Limb (tissue), 2 donors: ENCODE results near the gene DNAH1.
A peak's percentile ranks its signal among the peaks of the same experiment; 100 is the strongest.
"Not testable (repeated sequence)": the region's sequence is repeated elsewhere in the genome, so short reads cannot be mapped to it uniquely, and the experiment has no call there.

Source experiments
- DNase-seq, 2 donors: peaks; one replicate each; pipeline ENCODE4 v3.0.0-alpha.2; 2016; ENCODE audit errors: extremely low spot score in 2 of 2

The DNAH1 gene

DNA sequence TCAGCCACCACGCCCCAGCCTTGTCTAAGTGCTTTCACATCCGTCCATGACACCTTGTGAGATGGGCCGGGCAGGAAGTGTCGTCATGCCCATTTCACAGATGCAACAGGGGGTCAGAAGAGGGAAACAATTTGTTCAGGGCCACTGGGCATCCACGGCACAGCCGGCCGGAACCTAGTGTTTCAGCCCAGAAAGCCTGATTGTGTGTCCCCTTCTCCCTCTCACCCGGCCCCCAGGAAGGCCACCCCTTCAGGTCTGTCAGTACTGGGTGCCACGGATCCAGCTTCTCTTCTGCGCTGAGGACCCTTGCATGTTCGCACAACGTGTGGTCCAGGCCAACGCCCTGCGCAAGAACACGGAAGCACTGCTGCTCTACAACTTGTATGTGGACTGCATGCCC lies 15.8 kb downstream of the DNAH1 start:
- DNase-seq = no peak

DNA sequence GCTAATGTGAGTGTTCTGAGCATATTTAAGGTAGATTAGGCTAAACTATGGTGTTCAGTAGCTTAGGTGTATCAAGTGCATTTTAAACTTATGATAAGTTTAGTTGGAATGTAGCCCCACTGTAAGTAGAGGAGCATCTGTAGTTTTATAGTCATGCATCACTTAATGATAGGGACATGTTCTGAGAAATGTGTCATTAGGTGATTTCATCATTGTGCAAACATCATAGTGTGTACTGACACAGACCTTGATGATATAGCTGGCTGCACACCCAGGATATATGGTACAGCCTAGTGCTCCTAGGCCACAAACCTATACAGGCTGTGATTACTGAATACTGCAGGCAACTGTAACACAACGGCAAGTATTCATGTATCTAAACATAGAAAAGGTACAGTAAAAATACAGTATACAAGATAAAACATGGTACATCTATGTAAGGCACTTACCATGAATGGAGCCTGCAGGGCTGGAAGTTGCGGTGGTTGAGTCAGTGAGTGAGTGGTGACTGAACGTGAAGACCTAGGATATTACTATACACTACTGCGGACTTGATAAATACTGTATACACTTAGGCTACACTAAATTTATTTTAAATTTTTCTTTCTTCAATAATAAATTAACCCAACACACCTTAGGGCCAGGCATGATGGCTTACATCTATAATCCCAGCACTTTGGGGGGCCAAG lies 17.9 kb downstream of the DNAH1 start:
- DNase-seq = no peak

DNA sequence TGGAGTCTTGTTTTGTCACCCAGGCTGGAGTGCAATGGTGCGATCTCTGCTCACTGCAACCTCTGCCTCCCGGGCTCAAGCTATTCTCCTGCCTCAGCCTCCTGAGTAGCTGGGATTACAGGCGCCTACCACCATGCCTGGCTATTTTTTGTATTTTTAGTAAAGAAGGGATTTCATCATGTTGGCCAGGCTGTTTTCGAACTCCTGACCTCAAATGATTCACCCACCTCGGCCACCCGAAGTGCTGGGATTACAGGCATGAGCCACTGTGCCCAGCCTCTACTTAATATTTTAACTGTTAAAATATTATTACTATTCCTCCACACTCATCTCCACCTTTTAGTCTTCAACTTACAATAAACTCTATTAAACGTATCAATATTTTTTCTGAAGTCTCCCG lies 22.0 kb downstream of the DNAH1 start:
- DNase-seq = not testable (repeated sequence)

DNA sequence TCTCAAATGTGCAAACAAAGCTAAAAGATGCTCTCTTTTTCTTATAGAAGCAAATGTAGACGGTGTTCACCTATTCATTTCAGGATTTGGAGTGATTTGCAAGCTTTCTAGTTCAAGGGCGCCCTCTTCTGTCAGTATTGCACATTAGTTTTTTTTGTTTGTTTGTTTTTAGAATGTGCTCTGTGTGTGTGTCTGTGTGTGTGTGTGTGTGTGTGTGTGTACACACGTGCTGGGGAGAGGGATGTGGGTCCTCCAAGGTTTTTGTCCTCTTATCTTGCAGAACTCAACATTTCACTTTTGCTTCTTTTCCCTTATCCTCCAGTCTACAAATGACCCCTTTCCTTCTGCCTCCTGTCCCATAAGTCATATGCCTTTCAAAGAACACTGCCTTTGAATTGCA lies 23.5 kb downstream of the DNAH1 start:
- DNase-seq = peak; percentile 64 to 82

DNA sequence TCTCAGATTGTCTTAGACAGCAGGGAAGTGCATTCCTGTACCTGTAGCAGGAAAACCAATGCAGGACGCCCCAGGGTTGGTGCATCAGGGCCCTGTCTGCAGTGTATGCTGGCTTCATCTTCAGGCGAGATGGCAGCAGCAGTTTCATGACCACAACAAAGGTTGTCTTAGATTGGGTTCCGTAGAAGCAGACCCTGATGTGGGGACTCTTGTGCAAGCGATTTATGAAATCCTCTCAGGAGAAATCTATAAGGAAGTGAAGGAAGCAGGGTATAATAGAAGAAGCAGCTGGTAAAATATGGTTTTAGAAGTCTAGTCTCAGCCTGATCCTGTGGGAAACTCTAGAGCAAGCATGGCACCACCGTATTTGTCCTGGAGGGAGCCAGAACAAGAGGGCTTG lies 25.0 kb downstream of the DNAH1 start:
- DNase-seq = no peak

DNA sequence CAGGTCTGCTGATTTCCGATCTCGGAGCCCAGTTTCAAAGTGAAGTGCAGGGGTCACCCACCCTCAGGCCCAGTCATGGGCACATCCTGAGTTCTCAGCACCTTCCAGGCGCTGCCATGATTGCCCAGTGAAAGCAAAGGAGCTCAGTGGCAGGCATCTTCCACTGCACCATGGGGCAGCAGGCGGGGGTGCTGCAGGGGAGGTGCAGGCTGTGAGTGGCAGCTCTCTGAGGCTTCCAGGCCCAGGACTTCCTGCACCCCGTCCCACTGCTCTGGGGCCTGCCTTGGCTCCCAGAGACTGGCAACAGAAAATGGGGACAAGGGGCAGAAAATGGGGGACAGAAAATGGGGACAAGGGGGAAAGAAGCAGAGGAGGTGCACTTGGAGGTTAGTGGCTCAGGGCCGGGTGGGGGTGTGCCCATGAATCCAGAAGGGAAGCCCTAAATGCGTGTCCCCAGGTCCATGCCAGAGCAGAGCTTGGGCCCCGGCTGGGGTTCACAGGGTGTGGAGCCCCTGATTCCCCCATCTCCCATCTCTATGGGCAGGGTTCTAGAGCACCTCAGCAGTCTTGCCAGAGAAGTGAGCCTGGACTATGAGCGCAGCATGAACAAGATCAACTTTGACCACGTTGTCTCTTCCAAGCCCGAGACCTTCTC lies 28.0 kb downstream of the DNAH1 start:
- no peak for DNase-seq

DNA sequence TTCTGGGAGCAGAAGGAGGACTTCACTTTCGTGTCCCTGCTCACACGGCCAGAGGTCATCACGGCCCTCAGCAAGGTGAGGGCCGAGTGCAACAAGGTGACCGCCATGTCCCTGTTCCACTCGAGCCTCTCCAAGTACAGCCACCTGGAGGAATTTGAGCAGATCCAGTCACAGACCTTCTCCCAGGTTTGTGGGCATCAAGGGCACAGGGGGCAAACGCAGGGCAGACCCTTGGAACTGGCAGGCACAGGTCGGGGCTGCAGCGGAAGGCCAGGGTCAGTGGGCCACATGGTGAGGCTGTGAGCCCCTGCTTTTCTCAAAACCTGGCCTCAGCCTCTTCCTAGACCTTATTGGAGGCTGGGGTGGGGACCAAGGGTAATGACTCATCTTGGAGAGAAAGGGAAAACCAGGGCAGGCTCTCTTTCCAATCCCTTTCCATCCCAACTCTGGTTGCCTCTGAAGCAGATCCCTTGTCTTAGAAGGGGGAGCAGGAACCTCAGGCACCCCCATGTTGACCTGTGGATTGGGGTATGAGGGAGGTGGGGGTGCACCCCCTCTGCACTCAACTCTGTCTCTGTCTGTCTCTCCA lies 29.5 kb downstream of the DNAH1 start:
- no peak for DNase-seq

DNA sequence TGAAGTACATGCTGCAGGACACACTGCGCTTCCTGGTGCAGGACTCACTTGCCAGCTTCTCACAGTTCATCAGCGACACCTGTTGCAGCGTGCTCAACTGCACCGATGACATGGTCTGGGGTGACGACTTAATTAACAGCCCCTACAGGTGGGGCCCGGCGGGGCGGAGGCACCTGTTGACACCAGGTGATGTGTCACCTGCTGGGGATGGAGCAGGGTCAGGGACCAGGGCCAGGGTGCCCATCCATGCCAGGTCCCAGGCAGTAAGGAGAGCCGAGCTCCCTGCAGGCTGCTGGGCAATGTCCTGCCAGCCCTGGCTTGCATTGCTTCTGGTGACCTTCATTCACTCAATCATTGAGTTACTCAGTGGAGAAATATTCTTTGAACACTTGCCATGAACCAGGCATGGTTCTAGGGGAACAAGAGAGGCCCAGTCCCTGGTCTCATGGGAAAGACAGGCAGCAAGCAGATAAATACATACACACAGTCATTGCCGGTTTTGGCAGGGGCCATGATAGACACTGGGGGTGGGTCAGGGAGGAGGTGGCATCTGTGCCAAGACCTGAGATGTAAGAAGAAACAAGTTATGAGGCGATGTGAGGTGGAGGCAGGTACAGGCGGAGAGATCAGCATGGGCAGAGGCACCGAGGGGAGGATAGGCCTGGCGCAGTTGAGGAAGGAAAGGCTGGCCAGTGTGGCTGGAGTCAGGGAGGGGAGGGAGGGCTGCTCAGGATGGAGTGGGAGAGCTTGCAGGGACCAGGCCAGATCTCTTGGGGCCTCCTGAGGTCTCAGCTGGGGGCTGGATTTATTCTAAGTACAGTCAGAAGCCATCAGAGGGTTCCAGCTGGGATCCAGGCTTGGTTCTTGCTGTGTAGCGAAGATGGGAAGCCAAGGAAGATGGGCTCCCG lies 30.8 kb downstream of the DNAH1 start:
- DNase-seq = no peak

DNA sequence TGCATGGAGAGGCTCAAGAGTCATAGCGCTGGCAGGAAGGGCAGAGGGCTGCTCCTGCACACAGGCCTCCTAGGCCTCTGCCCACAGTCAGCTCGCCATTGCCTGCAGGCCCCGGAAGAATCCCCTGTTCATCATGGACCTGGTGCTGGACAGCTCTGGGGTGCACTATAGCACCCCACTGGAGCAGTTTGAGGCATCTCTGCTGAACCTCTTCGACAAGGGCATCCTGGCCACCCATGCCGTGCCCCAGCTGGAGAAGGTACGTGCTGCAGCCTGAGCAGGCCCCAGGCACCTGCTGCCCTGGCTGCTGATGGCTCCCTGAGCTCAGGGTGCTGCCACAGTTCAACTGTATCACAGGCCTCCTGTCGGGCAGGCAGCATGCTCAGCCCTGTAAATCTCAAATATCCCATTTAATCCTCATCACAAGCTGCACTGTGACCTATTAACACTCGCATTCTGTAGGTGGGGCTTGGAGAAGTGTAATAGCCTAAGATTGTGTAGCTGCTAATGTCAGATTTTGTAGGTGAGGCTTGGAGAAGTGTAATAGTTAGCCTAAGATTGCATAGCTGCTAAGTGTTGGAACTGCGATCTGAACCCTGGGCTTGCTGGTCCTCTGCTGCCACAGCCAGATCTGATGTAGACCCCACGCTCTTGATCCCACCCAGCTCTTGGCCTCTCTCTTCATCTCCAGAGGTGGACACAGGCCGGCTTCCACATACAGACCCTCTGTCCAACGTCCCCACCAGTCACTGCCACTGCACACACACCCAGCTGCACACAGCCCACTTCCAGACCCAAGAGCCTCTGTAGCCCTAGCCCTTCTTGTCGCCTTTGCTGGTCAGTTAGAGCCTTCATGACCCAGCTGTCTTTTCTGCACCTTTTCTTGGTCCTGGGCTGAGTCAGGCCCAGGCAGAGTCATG lies 31.9 kb downstream of the DNAH1 start:
- DNase-seq = no peak

DNA sequence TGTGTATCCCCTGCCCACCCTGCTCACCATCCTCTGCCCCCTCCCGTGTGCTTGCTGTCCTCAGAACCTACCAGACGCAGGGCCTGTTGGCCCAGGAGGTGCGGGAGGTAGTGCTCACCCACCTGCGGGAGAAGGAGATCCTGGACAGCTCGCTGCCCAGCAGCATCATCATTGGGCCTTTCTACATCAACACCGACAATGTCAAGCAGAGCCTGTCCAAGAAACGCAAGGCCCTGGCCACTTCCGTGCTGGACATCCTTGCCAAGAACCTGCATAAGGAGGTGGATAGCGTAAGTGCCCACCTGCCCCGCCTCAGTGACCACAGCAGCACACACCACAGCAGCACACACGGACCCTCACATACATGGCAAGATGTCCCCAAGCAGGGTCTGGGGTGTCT lies 33.0 kb downstream of the DNAH1 start:
- no peak for DNase-seq

DNA sequence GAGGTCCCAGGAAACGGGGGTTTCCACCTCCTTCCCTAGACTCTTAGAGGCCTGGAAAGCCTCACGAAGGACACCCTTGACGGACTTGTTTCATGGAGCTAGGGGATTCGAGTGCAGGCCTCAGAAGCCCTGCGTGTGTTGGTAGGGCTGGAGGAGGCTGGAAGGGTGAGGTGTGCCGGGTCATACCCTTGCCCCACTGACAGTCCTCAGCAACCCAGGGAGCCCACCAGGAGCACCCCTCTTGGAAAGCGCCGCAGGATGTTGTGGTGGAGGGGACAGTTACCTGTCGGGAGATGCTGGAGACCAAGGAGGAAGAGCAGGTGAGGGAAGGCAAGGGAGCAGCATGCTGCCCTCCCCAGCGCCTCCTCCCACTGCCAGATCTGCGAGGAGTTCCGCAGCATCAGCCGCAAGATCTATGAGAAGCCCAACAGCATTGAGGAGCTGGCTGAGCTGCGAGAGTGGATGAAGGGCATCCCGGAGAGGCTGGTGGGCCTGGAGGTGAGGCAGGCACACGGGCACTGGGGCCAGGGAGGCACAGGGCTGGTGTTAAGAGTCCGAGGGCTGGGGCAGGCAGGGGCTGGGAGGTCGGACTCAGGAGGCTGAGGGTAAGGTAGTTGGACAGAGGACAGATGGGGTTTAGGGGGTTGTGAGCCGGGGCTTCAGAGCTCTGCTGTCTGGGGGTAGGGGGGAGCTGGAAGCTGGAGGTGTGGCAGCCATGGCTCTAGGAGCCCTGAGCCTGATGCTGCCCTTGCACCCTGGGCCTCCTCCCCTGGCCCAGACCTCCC lies 33.7 kb downstream of the DNAH1 start:
- DNase-seq = no peak

DNA sequence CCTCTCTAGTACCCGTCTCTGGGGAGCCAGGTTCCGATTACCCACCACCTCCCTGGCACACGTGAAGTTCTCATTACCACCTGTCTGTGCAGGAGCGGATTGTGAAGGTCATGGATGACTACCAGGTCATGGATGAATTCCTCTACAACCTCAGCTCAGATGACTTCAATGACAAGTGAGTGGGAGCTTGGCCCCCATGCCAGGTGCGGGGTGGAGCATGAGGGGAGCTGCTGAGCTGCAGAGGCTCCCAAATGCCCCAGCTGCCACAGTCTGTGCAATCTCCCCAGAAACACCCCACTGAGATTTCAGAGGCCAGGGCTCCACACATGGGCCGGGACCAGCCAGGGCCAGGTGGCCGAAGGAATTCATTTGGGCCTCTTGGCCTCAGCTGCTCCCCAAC lies 34.3 kb downstream of the DNAH1 start:
- DNase-seq = no peak

DNA sequence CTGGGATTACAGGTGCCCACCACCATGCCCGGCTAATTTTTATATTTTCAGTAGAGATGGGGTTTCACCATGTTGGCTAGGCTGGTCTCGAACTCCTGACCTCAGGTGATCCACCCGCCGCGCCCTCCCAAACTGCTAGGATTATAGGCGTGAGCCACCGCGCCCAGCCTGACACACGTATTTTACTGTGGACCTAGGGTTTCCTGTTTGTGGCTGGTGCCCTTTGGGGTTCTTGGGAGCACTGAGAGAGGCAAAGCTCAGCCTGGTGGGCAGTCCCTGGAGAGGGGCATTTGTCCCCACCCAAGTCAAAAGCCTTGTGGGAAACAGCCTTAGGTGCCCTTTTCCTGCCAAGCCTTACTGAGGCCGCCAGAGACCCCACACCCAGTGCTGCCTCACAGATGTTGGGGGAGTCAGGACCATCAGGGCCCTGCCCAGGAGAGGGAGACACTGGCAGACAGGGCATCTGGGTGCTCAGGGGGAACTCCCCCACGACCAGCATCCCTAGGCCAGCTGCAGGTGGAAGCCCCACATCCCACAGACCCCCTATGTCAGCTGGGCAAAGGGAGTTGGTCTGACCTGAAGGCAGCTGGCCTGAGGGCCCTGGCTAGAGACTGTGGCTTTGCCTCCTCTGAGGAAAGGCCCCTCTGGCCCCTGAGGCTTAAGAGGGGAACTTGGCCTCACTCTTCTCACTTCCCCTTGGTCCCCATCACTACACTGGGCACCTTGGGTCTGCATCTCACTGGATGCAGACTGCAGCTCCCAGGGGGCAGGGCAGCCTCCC lies 35.1 kb downstream of the DNAH1 start:
- no peak for DNase-seq

DNA sequence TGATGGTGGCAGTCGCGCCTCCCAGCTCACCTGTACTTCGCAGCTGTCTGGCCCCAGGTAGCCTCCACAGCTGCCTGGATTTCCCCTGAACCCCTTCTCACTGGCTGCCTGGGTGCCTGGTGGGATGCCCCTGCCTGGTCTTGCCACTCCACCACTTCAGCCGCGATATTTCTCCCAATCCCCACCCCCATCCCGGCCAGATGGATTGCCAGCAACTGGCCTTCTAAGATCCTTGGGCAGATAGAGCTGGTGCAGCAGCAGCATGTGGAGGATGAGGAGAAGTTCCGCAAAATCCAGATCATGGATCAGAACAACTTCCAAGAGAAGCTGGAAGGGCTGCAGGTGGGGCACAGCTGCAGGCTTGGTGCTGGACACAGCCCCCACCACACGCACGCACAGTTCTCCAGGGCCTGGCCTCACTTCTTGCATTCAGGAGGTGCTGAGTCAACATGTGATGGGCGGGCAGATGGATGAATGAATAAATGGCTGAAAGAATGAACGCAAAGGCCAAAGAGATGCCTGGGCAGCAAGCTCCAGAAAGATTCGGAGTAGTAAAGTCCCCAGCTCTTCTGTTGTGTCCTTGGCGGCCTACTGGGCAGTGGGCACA lies 35.7 kb downstream of the DNAH1 start:
- no peak for DNase-seq

DNA sequence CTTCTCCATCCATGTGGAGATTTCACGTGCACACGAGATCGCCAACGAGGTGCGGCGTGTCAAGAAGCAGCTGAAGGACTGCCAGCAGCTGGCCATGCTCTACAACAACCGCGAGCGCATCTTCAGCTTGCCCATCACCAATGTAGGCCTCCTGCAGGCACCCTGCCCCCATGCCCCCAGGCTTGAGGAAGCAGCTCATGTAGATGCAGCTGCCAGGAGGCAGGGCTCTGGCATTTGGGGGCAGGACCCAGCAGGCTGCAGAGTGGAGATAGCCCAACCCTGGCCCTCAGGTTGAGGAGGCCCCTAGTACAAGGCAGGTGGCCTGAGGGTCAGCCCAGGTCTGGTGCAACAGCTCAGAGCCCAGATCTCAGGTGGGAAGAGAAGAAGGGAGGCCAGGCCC lies 36.4 kb downstream of the DNAH1 start:
- no peak for DNase-seq

DNA sequence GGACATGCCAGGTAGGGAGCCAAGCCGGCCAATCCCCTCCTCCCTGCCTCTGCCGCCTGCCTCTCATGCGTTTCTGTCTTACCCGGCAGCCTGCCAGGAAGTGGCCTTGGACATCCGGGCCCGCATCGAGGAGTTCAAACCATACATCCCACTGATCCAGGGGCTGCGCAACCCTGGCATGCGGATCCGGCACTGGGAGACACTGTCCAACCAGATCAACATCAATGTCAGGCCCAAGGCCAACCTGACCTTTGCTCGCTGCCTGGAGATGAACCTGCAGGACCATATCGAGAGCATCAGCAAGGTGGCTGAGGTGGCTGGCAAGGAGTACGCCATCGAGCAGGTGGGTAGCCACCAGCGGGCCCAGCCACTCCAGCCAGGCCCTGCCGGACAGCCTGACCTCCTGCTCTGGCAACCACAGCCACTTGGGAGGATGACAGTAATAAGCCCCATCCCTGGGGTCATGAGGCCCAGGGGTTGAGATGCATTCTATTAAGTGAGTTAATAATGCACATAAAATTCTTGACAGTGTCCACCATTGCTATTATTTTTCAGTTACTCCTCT lies 37.3 kb downstream of the DNAH1 start:
- no peak for DNase-seq

DNA sequence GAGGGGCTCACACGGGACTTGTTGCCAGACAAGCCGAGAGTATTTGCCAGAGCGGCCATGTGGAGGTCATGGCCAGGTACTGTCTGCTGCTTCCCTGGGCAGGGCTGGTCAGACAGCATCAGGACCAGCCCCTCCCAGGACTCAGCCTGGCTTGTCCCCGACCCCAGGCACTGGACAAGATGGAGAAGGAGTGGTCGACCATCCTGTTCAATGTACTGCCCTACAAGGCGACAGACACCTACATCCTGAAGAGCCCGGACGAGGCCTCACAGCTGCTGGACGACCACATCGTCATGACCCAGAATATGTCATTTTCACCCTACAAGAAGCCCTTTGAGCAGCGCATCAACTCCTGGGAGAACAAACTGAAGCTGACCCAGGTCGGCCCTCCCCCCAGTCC lies 38.6 kb downstream of the DNAH1 start:
- no peak for DNase-seq

DNA sequence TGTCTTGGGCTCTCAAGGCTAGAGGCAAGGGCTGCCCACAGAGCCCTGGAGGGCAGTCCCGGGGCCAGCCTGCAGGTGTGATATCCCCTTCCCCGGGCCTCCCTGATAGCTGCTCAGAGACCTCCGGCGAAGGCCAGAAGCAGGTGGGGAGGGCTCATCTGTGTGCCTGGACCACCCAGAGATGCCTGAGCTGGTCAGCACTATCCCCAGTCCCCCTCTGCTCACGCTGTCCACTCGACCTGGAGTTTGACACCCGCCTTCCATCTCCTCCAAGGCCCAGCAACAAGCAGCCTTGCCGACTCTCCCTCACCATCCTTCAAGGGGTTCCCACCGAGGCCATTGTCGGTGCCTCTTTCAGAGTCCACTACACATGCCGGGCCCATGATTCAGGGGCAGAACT lies 39.4 kb downstream of the DNAH1 start:
- no peak for DNase-seq

DNA sequence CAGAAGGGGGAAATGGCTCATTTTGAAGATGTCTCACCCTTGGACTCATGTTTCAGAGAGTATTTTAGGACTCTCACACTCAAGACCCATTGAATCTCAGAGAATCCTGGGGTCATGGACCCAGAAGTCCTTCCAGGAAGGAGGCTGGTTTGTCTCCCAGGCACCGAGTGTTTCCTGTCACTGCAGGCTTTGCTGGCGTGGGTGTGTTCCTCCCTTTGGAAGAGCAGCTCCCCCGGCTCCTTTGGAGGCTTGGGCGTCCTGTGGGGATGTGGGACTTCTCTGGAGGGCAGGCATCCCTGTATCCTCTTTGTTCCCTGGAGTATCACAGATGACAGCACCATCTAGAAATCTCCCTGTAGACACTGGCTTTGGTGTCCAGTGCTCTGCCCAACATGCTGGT lies 40.0 kb downstream of the DNAH1 start:
- no peak for DNase-seq
